NOMO-1 treated with dmso at 0.1 percent for 144 hours (cell line): ENCODE measurements around the gene KRTAP13-3.
A peak's percentile ranks its signal among the peaks of the same experiment; 100 is the strongest.

Experiments used
- DNase-seq: peaks from one replicate; lab custom pipeline; 2025; ENCODE audit not compliant: unreplicated experiment; lab: John Stamatoyannopoulos, UW

The KRTAP13-3 gene, protein sequence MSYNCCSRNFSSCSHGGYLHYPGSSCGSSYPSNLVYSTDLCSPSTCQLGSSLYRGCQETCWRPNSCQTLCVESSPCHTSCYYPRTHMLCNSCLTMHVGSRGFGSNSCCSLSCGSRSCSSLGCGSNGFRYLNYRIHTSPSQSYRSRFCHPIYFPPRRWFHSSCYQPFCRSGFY

GRCh38 chr21:30425826-30426225 is at the start of gene KRTAP13-3:
Gene KRTAP13-3, minus strand, starts transcription at chr21:30425926. Its CDS starts 14 bp downstream, at chr21:30425912.
- DNase-seq = no peak

GRCh38 chr21:30468900-30469714 is 43.4 kb upstream of the KRTAP13-3 start:
- no peak for DNase-seq

DNA sequence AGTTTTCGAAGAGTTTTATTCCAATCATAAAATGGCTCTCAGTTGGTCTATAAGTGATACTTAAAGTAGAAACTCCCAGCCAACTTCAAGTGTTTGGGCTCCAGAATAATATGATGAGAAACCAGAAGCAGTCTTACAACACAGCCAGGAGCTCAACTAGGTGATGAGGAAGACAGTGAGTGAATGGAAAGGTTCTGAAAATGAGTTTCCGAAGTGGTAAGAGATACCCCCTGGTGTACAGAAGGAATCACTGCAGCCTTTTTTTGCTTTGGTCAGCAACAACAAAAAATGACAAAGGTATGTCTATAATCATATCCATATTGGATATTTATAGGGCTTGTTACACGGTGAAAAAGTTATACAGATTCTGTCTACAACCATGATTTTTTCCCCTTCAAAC is 38.0 kb upstream of the KRTAP13-3 start:
- DNase-seq = no peak

DNA sequence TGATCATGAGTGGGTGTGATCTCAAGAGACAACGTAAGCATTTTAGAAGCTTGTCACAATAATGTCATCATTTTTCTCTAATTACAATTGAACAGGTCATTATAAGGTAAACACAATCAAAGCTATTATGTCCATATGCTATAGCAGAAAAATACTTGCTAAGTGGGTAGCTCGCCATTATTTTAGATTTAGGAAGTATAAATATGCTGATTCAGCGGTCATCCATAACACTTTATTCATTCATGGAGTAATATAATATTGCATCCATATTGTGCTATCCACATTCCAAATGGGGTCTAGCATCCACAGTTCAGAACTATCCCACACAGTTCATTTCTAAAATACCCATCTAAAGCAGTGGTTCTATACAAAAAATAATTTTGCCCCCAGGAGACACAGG is 22.8 kb upstream of the KRTAP13-3 start:
- no peak for DNase-seq

GRCh38 chr21:30447056-30447455 is 21.3 kb upstream of the KRTAP13-3 start:
- no peak for DNase-seq

- no peak for DNase-seq
Observed at GRCh38 chr21:30444204-30444603, 18.5 kb upstream of the KRTAP13-3 start.

DNA sequence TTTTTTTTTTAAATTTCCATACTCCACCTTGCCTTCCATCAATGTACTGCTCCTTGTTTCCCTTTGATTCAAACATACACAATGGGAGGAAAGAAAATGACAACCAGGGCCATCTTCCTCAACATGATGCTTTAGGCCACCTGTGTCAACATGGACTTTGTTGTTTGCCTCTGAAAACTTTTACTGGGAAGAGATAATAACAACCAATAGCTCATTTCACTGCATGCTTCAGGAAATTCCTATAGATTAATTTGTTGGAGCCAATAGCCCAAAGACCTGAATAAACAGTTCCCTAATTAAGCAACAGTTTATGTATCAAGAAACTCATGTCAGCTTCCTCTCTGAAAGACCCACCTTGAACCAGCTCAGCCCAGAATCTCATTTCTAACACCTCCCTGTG is 17.5 kb upstream of the KRTAP13-3 start:
- no peak for DNase-seq

GRCh38 chr21:30439975-30440374 is 14.2 kb upstream of the KRTAP13-3 start, which contains the start of gene KRTAP15-1:
Gene KRTAP15-1, plus strand, starts transcription at chr21:30440275. Its CDS starts 53 bp downstream, at chr21:30440328.
- DNase-seq = no peak

DNA sequence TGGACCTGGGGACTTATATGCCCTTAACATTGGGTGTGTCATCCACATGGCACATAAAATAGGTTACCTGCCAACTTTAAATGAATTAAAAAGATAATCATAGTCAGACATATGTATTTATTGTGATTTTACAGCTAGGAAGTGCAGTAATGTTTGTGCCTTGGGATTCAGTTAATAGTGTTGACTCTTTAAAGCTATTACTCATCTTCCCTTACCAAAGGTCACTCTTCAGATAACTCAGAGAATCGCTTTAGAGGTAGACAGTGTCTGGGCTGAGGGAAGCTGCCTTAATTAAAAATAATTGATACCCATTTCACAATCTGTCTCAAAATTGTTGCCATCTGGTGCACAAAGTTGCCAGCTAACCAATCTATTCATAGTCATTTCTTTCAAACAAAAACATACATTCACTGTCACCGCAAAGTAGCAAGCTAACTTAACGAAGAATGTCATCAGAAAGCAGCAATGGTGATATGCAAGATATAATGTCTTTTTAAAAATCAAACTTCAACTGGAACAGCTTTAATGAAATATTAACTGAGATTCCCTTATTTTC is 11.4 kb upstream of the KRTAP13-3 start:
- peak; percentile 30 for DNase-seq

GRCh38 chr21:30434033-30434631 is 8.4 kb upstream of the KRTAP13-3 start:
- peak; percentile 5 for DNase-seq

- DNase-seq = no peak
Observed at GRCh38 chr21:30430170-30430655, 4.5 kb upstream of the KRTAP13-3 start, which contains the start of gene KRTAP13-4. Gene KRTAP13-4, plus strand, starts transcription at chr21:30430220. Its CDS starts 56 bp downstream, at chr21:30430276.

DNA sequence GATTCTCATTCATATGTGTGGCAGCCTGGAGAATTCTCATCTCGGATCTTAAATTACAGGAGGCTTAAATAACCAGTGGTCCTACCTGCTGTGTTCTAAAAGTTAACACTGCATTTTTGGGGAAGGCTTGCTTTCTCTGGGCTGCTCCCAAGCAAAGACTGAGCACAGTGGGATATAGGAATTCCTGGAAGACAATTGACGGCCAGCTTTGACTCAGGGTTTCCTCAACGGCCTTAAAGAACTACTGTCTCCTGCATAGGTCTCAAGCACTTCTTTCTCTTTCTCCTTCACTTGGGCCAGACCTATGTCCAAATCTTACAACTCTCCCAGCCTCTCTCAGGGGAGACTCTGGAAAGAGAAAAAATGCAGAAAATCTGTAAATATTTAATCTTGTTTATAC is 1.0 kb upstream of the KRTAP13-3 start:
- no peak for DNase-seq

DNA sequence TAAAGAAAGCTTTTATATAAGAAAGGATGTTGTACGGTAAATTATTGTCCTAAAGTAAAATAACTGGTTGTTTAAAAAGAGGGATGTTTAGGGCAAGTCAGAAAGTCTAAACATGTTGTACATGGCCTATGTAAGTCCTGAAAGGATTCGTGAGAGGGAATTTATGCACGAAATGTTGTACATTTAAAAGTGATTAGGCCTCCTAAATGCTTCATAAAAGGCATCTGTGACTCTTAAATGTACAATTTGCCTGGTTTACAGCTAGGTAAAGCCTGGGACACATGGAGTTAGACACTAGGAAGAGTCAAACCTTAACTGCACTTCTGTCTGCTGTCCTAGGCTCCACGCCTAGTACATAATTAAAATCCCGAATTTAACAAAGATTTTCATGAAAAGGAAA is 9.7 kb downstream of the KRTAP13-3 start:
- no peak for DNase-seq

DNA sequence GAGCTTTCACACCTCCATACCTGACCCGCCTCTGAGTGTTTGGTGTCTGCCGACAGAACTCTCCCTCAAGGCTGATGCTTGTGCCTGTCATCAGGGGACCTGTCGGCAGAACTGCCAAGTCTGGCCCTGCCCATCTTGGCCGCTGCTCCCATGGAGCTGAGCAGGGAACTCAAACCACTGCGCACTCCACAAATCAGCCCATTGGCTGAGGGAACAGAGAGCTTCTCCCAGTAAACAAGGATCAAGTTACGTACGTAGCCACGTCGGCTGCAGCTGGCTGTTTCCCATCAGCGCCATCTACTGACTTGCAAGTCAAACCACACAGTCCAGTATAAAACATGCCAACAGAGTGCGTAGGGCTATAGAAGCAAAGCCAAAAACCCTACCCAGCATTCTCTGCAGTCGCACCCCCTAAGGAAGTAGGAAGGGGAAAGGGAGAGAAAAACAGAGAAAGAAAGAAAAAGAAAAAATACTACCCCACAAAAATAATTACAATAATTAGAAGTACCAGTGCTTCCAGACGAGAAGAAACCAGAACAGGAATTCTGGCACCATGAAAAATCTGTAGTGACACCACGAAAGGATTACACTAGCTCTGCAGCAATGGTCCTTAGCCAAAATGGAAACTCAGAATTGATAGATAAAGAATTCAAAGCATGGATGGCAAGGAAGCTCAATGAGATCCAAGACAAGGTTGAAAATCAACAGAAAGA is 16.8 kb downstream of the KRTAP13-3 start:
- no peak for DNase-seq

- DNase-seq = no peak
Observed at GRCh38 chr21:30395731-30396130, 30.0 kb downstream of the KRTAP13-3 start, which contains the start of gene KRTAP13-1. Gene KRTAP13-1, plus strand, starts transcription at chr21:30396031. Its CDS starts 56 bp downstream, at chr21:30396087.

GRCh38 chr21:30391492-30392025 is 34.2 kb downstream of the KRTAP13-3 start:
- no peak for DNase-seq

- DNase-seq = no peak
Observed at GRCh38 chr21:30382201-30382600, 43.5 kb downstream of the KRTAP13-3 start.
